ENCODE data around the gene SAMD3.

Gene SAMD3

GRCh38 chr6:130187335-130188206, 35.2 kb downstream of the SAMD3 start:
- TF ChIP-seq EZH2 (IDR thresholded peaks at IDR 0.05; ENCODE audit: borderline replicate concordance, low read depth, low read length, severe bottlenecking): no peak
- TF ChIP-seq CTCF (IDR thresholded peaks at IDR 0.05; ENCODE audit: borderline replicate concordance, extremely low read depth, low read length, poor library complexity, severe bottlenecking): no peak
- Histone ChIP-seq H3K9me3 (ENCODE audit: insufficient read depth, low read length, severe bottlenecking) (no peaks in the 10 kb centered on the region), H3K4me3 (ENCODE audit: low read depth in 1 of 2, low read length in 2 of 2) (no peak overlapping the region), H3K27me3 (ENCODE audit: insufficient read depth, low read length, poor library complexity) (peaks cover 8% of the 10 kb centered on the region), H3K9ac (ENCODE audit: low read depth, low read length) (no peak overlapping the region), H3K36me3 (ENCODE audit: insufficient read depth, low read length) (no peaks in the 10 kb centered on the region), H2AFZ (ENCODE audit: low read depth, low read length) (no peak overlapping the region), H4K20me1 (ENCODE audit: insufficient read depth, low read length) (no peaks in the 10 kb centered on the region), H3K4me1 (ENCODE audit: insufficient read depth, low read length) (no peaks in the 10 kb centered on the region), H3K4me2 (ENCODE audit: insufficient read depth, low read length) (no peak overlapping the region), H3K79me2 (ENCODE audit: insufficient read depth, low read length) (no peaks in the 10 kb centered on the region), H3K27ac (ENCODE audit: low read length) (no peak overlapping the region)
- no peak for DNase-seq
- no peak for ATAC-seq (ENCODE audit: insufficient read depth, low read depth)

DNA sequence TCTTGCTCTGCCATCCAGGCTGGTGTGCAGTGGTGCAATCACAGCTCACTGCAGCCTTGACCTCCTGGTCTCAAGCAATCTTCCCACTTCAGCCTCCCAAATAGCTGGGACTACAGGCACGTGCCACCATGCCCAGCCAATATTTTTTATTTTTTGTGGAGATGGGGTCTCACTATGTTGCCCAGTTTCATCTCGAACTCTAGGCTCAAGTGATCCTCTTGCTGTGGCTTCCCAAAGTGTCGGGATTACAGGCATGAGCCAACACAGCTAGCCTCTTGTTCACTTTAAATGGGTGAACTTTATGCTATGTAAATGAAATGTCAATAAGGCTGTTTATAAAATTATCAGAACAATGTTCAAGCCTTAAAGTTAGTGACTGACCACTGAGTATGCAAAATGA, 37.1 kb downstream of the SAMD3 start:
- ATAC-seq (ENCODE audit: insufficient read depth, low read depth): no peak
- TF ChIP-seq EZH2 (IDR thresholded peaks at IDR 0.05; ENCODE audit: borderline replicate concordance, low read depth, low read length, severe bottlenecking): no peak
- no peak for TF ChIP-seq CTCF (IDR thresholded peaks at IDR 0.05; ENCODE audit: borderline replicate concordance, extremely low read depth, low read length, poor library complexity, severe bottlenecking)

GRCh38 chr6:130183271-130184222, 39.2 kb downstream of the SAMD3 start:
- ATAC-seq (ENCODE audit: insufficient read depth, low read depth) (0 out of 3 replicates have a peak, but pooled peaks have one; percentile 22), DNase-seq (no peak)
- Histone ChIP-seq H3K4me2 (ENCODE audit: insufficient read depth, low read length) (no peak overlapping the region), H3K36me3 (ENCODE audit: insufficient read depth, low read length) (no peaks in the 10 kb centered on the region), H3K9me3 (ENCODE audit: insufficient read depth, low read length, severe bottlenecking) (no peaks in the 10 kb centered on the region), H3K27ac (ENCODE audit: low read length) (no peak overlapping the region), H2AFZ (ENCODE audit: low read depth, low read length) (no peak overlapping the region), H4K20me1 (ENCODE audit: insufficient read depth, low read length) (no peaks in the 10 kb centered on the region), H3K79me2 (ENCODE audit: insufficient read depth, low read length) (no peaks in the 10 kb centered on the region), H3K9ac (ENCODE audit: low read depth, low read length) (no peak overlapping the region), H3K4me3 (ENCODE audit: low read depth in 1 of 2, low read length in 2 of 2) (no peak overlapping the region), H3K27me3 (ENCODE audit: insufficient read depth, low read length, poor library complexity) (peaks cover 4% of the 10 kb centered on the region), H3K4me1 (ENCODE audit: insufficient read depth, low read length) (no peaks in the 10 kb centered on the region)
- TF ChIP-seq EZH2 (IDR thresholded peaks at IDR 0.05; ENCODE audit: borderline replicate concordance, low read depth, low read length, severe bottlenecking) (no peak), CTCF (IDR thresholded peaks at IDR 0.05; ENCODE audit: borderline replicate concordance, extremely low read depth, low read length, poor library complexity, severe bottlenecking) (no peak)

More for the DNA sequence above, 37.1 kb downstream of the SAMD3 start:
- Histone ChIP-seq H3K79me2 (ENCODE audit: insufficient read depth, low read length) (no peaks in the 10 kb centered on the region), H3K4me1 (ENCODE audit: insufficient read depth, low read length) (no peaks in the 10 kb centered on the region), H3K9me3 (ENCODE audit: insufficient read depth, low read length, severe bottlenecking) (no peaks in the 10 kb centered on the region), H3K4me2 (ENCODE audit: insufficient read depth, low read length) (no peak overlapping the region), H3K4me3 (ENCODE audit: low read depth in 1 of 2, low read length in 2 of 2) (no peak overlapping the region), H3K36me3 (ENCODE audit: insufficient read depth, low read length) (no peaks in the 10 kb centered on the region), H3K9ac (ENCODE audit: low read depth, low read length) (no peak overlapping the region), H2AFZ (ENCODE audit: low read depth, low read length) (no peak overlapping the region), H3K27ac (ENCODE audit: low read length) (no peak overlapping the region), H3K27me3 (ENCODE audit: insufficient read depth, low read length, poor library complexity) (peaks cover 4% of the 10 kb centered on the region), H4K20me1 (ENCODE audit: insufficient read depth, low read length) (no peaks in the 10 kb centered on the region)
- DNase-seq: no peak

Data from DND-41 (cell line).